Fibroblast of skin of right biceps (primary cell): ENCODE measurements around the gene CGREF1.
A peak's percentile ranks its signal among the peaks of the same experiment; 100 is the strongest.

Experiments used
- DNase-seq: peaks from one replicate; pipeline ENCODE4 v3.0.0-alpha.2; 2013

The CGREF1 gene

GRCh38 chr2:27109083-27109482 lies 9.8 kb downstream of the CGREF1 start:
- DNase-seq: no peak

GRCh38 chr2:27108221-27108620 lies 10.7 kb downstream of the CGREF1 start:
- no peak for DNase-seq

- no peak for DNase-seq
Observed at GRCh38 chr2:27105981-27106380, 12.9 kb downstream of the CGREF1 start.

GRCh38 chr2:27102329-27102728 lies 16.6 kb downstream of the CGREF1 start:
- DNase-seq: no peak

- no peak for DNase-seq
Observed at GRCh38 chr2:27100036-27100435, 18.9 kb downstream of the CGREF1 start.

GRCh38 chr2:27099334-27099955 lies 19.5 kb downstream of the CGREF1 start:
- no peak for DNase-seq

GRCh38 chr2:27097341-27097740 lies 21.6 kb downstream of the CGREF1 start:
- DNase-seq: no peak

GRCh38 chr2:27096748-27097297 lies 22.1 kb downstream of the CGREF1 start:
- no peak for DNase-seq

GRCh38 chr2:27095745-27096651 lies 22.9 kb downstream of the CGREF1 start:
- DNase-seq: peak; percentile 54

- no peak for DNase-seq
Observed at GRCh38 chr2:27095427-27095744, 23.5 kb downstream of the CGREF1 start.

- no peak for DNase-seq
Observed at GRCh38 chr2:27094353-27094984, 24.5 kb downstream of the CGREF1 start.

- no peak for DNase-seq
Observed at GRCh38 chr2:27093430-27094352, 25.2 kb downstream of the CGREF1 start.

- no peak for DNase-seq
Observed at GRCh38 chr2:27092696-27093429, 26.1 kb downstream of the CGREF1 start.

- DNase-seq: no peak
Observed at GRCh38 chr2:27091746-27092695, 26.9 kb downstream of the CGREF1 start.

GRCh38 chr2:27089111-27089954 lies 29.6 kb downstream of the CGREF1 start:
- no peak for DNase-seq

GRCh38 chr2:27088634-27089033 lies 30.3 kb downstream of the CGREF1 start:
- no peak for DNase-seq

- DNase-seq: no peak
Observed at GRCh38 chr2:27087823-27088410, 31.0 kb downstream of the CGREF1 start.

GRCh38 chr2:27086724-27087593 lies 32.0 kb downstream of the CGREF1 start, which contains the start of gene KHK:
Gene KHK, plus strand, starts transcription at chr2:27086772. Its CDS starts 488 bp downstream, at chr2:27087260.
- no peak for DNase-seq
